Esophagus squamous epithelium (tissue), 4 donors: ENCODE measurements around the gene ARHGAP4.

ENCODE experiments used
- POLR2A ChIP-seq, 4 donors: fragments of 450-650 bp; IDR thresholded peaks; one replicate each; pipeline ENCODE4 v1.6.1; 2017; ENCODE audit warnings: antibody characterized with exemption in 4 of 4, mild to moderate bottlenecking in 4 of 4, moderate library complexity in 3 of 4
- TF ChIP-seq, protein P1 (sequence below), 6 experiments: fragments of 450-650 bp in 4 of 6; fragments of 200-600 bp in 2 of 6; sonication (generic) in 2 of 6; IDR thresholded peaks; one replicate each; pipeline ENCODE4 v1.5.1; 2016 to 2019; ENCODE audit warnings: antibody characterized with exemption in 6 of 6, mild to moderate bottlenecking in 4 of 6, moderate library complexity in 4 of 6

DNA sequence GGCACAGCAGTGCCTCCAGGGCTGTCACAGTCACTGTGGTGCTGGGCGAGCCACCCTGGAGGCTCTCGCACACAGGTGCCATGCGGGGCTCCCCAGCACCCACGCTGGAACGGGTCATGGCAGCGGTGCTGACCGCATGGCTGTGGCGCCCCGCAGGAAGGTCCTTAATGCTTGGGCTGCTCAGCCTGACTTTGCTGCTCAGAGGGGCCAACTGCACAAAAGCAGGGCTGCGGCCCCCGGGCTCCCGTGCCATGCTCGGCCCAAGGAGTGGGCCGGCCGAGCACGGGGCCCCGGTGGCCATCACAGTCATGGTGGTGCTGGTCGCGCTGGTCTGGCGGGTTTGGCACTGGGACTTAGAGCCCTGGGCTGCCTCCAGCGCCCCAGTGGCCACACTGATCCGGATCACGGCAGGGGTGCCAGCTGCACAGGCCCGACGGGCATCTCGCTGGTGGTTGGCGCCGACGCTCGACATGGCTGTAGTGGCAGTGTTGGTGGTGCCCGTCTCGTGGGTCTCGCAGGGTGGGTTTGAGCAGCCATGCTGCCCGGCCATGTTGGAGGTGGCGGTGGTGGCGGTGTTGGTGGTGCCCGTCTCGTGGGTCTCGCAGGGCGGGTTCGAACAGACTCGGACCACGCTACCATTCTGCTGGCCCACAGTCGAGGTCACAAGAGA is 28.6 kb upstream of the ARHGAP4 start:
- TF ChIP-seq, protein P1, sequence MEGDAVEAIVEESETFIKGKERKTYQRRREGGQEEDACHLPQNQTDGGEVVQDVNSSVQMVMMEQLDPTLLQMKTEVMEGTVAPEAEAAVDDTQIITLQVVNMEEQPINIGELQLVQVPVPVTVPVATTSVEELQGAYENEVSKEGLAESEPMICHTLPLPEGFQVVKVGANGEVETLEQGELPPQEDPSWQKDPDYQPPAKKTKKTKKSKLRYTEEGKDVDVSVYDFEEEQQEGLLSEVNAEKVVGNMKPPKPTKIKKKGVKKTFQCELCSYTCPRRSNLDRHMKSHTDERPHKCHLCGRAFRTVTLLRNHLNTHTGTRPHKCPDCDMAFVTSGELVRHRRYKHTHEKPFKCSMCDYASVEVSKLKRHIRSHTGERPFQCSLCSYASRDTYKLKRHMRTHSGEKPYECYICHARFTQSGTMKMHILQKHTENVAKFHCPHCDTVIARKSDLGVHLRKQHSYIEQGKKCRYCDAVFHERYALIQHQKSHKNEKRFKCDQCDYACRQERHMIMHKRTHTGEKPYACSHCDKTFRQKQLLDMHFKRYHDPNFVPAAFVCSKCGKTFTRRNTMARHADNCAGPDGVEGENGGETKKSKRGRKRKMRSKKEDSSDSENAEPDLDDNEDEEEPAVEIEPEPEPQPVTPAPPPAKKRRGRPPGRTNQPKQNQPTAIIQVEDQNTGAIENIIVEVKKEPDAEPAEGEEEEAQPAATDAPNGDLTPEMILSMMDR (IDR thresholded peaks at IDR 0.05) = no peak
- no peak for TF ChIP-seq POLR2A (IDR thresholded peaks at IDR 0.05)
